SU-DHL-6 (cell line): ENCODE measurements around the gene SAPCD2.

Source experiments
- H2AFZ ChIP-seq: fragments of 200-600 bp; sonication (generic); 2 replicates; pipeline ENCODE4 v1.6.1; 2014; ENCODE audit warnings: low read depth, mild to moderate bottlenecking, moderate library complexity, mixed read lengths, antibody characterized with exemption, low read length; ENCODE audit not compliant: severe bottlenecking
- H3F3A ChIP-seq: fragments of 200-600 bp; shearing (Covaris generic); 2 replicates; pipeline ENCODE4 v1.6.0; 2016; ENCODE audit warnings: antibody characterized with exemption, mild to moderate bottlenecking; ENCODE audit not compliant: insufficient read depth
- H3K27ac ChIP-seq: fragments of 200-600 bp; sonication (generic); 2 replicates; pipeline ENCODE4 v1.5.1; 2016; ENCODE audit warnings: low read depth, mild to moderate bottlenecking, low read length, moderate library complexity, mixed read lengths
- H3K27me3 ChIP-seq: fragments of 200-600 bp; sonication (generic), shearing (Covaris generic); 2 replicates; pipeline ENCODE4 v1.6.0; 2014; ENCODE audit warnings: mild to moderate bottlenecking, low read length
- H3K36me3 ChIP-seq: fragments of 200-600 bp; sonication (generic); 2 replicates; pipeline ENCODE4 v1.6.1; 2014; ENCODE audit warnings: mild to moderate bottlenecking, low read length, mixed read lengths
- H3K4me2 ChIP-seq: fragments of 300-600, 200-600 bp; shearing (Covaris generic), sonication (generic); 2 replicates; pipeline ENCODE4 v1.6.0; 2014; ENCODE audit warnings: low read length, low read depth, mild to moderate bottlenecking; ENCODE audit not compliant: poor library complexity, severe bottlenecking
- H3K4me3 ChIP-seq: fragments of 200-600 bp; sonication (generic); 2 replicates; pipeline ENCODE4 v1.5.1; 2014; ENCODE audit warnings: antibody characterized with exemption, low read length, mild to moderate bottlenecking, mixed read lengths; ENCODE audit not compliant: insufficient read depth, poor library complexity, severe bottlenecking
- H3K79me2 ChIP-seq: fragments of 200-600 bp; sonication (generic); 2 replicates; pipeline ENCODE4 v1.6.1; 2014; ENCODE audit warnings: mild to moderate bottlenecking, low read length, moderate library complexity; ENCODE audit not compliant: insufficient read depth
- H3K9ac ChIP-seq: fragments of 200-600 bp; sonication (generic); 2 replicates; pipeline ENCODE4 v1.7.0; 2014; ENCODE audit warnings: mild to moderate bottlenecking, low read length
- H3K9me2 ChIP-seq: fragments of 200-600 bp; sonication (generic); replicated peaks from 2 replicates; pipeline ENCODE4 v1.6.1; 2014; ENCODE audit warnings: low read length; ENCODE audit not compliant: insufficient read depth
- H3K9me3 ChIP-seq: fragments of 200-600 bp; sonication (generic); 2 replicates; pipeline ENCODE4 v1.6.1; 2014; ENCODE audit warnings: low read length, mixed read lengths; ENCODE audit not compliant: insufficient read depth
- H4K20me1 ChIP-seq: fragments of 200-600 bp; sonication (generic); 2 replicates; pipeline ENCODE4 v1.6.1; 2014; ENCODE audit warnings: low read depth, mild to moderate bottlenecking, antibody characterized with exemption, low read length, moderate library complexity, mixed read lengths
- EZH2phosphoT487 ChIP-seq: fragments of 200-600 bp; sonication (generic), shearing (Covaris generic); conservative IDR thresholded peaks from 2 replicates; pipeline ENCODE4 v1.6.1; 2018; ENCODE audit warnings: mild to moderate bottlenecking, antibody characterized with exemption, low read length, moderate library complexity, mixed read lengths
- TF ChIP-seq, protein P1 (sequence below): fragments of 200-600 bp; sonication (generic); IDR thresholded peaks from one replicate; pipeline ENCODE4 v1.5.1; 2017; ENCODE audit warnings: antibody characterized with exemption, mild to moderate bottlenecking, low read length, moderate library complexity; ENCODE audit not compliant: insufficient read depth, poor library complexity, severe bottlenecking

SAPCD2 gene

DNA sequence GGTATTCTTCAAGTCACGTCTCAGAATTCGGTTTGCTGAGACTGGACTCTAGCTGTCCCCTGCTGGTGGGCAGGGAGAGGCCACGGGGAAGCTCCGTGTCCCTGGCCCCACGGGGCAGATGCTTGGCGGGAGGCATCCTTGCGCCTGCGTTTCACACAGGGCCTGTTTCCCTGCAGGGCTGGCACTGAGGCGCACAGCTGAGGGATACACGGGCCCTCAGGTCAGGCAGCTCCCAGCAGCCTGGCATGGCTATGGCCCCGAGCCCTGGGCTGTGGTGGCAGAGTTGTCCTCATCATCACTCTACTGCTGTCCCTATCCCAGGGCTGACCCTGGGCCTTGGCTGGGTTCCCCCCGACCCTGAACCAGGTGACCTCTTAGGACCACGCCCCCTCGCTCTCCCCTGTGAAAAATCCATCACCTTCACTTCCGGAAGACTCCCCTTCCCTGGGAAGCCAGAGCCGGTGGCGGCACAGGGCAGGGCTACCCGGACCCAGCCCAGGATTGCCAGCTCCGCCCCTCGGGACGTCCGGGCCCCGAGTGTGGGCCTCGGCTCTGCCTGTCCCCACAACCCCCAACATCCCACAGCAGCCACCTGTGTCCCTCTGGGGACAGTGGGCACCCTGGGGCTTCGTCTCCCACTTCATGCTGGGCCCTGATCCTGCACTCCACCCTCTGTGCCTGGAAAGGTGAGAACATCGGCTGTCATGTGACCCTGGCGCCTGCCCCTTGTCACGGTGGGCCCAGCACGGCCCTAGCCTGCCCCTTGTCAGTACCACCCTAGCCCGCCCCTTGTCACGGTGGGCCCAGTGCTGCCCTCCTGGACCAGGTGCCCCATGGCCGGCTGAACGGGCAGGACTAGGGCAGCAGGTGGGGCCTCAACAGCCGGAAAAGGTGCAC is 39.1 kb upstream of the SAPCD2 start:
- H3K27me3 ChIP-seq: no peaks in the 10 kb centered on the region
- no peaks in the 10 kb centered on the region for H3K36me3 ChIP-seq
- no peaks in the 10 kb centered on the region for H3K79me2 ChIP-seq
- no peaks in the 10 kb centered on the region for H4K20me1 ChIP-seq
- H3K9me2 ChIP-seq: no peaks in the 10 kb centered on the region
- H3K9ac ChIP-seq: no peak overlapping the region
- TF ChIP-seq, protein P1, sequence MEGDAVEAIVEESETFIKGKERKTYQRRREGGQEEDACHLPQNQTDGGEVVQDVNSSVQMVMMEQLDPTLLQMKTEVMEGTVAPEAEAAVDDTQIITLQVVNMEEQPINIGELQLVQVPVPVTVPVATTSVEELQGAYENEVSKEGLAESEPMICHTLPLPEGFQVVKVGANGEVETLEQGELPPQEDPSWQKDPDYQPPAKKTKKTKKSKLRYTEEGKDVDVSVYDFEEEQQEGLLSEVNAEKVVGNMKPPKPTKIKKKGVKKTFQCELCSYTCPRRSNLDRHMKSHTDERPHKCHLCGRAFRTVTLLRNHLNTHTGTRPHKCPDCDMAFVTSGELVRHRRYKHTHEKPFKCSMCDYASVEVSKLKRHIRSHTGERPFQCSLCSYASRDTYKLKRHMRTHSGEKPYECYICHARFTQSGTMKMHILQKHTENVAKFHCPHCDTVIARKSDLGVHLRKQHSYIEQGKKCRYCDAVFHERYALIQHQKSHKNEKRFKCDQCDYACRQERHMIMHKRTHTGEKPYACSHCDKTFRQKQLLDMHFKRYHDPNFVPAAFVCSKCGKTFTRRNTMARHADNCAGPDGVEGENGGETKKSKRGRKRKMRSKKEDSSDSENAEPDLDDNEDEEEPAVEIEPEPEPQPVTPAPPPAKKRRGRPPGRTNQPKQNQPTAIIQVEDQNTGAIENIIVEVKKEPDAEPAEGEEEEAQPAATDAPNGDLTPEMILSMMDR: no peak
- no peak for TF ChIP-seq EZH2phosphoT487
- no peak overlapping the region for H3K4me2 ChIP-seq
- no peak overlapping the region for H3K4me3 ChIP-seq
- H3K9me3 ChIP-seq: no peaks in the 10 kb centered on the region
- H3F3A ChIP-seq: no peaks in the 10 kb centered on the region
- no peak overlapping the region for H2AFZ ChIP-seq
- no peak overlapping the region for H3K27ac ChIP-seq

DNA sequence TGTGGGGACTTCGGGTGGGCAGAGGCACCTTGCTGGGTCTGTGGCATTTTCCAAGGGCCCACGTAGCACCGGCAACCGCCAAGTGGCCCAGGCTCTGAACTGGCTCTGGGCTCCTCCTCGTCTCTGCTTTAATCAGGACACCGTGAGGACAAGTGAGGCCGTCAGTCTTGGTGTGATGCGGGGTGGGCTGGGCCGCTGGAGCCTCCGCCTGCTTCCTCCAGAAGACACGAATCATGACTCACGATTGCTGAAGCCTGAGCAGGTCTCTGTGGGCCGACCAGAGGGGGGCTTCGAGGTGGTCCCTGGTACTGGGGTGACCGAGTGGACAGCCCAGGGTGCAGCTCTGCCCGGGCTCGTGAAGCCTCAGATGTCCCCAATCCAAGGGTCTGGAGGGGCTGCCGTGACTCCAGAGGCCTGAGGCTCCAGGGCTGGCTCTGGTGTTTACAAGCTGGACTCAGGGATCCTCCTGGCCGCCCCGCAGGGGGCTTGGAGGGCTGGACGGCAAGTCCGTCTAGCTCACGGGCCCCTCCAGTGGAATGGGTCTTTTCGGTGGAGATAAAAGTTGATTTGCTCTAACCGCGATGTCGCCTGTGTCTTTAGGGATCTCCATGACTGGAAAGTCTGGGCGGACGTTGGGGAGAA is 38.4 kb upstream of the SAPCD2 start:
- Histone ChIP-seq H3K27me3 (no peaks in the 10 kb centered on the region), H3K79me2 (no peaks in the 10 kb centered on the region), H3K4me2 (no peak overlapping the region), H3K36me3 (peaks cover 2% of the 10 kb centered on the region; the same call in 1 of the 2 replicates), H3K9ac (no peak overlapping the region), H2AFZ (no peak overlapping the region), H4K20me1 (no peaks in the 10 kb centered on the region), H3K9me3 (no peaks in the 10 kb centered on the region), H3K27ac (no peak overlapping the region), H3K9me2 (no peaks in the 10 kb centered on the region), H3F3A (no peaks in the 10 kb centered on the region), H3K4me3 (no peak overlapping the region)
- no peak for TF ChIP-seq EZH2phosphoT487
- TF ChIP-seq, protein P1: no peak

DNA sequence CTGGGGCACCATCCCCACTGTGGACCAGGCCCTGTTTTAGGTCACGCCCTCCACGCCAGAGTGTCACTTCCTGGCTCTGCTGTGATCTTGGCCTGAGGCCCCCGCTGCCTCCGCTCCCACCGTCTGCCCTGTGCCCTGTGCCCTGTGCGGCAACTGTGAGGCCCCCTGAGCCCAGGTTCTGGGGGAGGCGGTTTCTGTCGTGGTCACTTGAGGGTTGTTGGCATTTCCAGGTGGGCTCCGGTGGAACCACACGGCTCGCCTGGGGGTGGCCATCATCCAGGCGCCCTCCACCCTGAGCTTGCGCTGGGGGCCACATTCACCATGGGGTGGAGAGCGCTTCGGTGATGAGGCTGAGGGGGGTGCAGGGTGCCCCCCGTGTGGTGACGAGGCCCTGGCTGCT is 37.6 kb upstream of the SAPCD2 start:
- Histone ChIP-seq H3K4me3 (no peak overlapping the region), H3K36me3 (peaks cover 9% of the 10 kb centered on the region), H4K20me1 (no peaks in the 10 kb centered on the region), H3F3A (no peaks in the 10 kb centered on the region), H3K4me2 (no peak overlapping the region), H3K9ac (no peak overlapping the region), H3K27me3 (no peaks in the 10 kb centered on the region), H3K79me2 (no peaks in the 10 kb centered on the region), H2AFZ (no peak overlapping the region), H3K9me2 (no peaks in the 10 kb centered on the region), H3K27ac (no peak overlapping the region), H3K9me3 (peaks cover 5% of the 10 kb centered on the region; the same call in 1 of the 2 replicates)
- TF ChIP-seq, protein P1: no peak
- TF ChIP-seq EZH2phosphoT487: no peak
